IMR-90 (cell line): Measurements from ENCODE around the gene GTF2H1. TPM values are rescaled to one million over a fixed set of nuclear protein-coding genes. Genes with fewer than 3 reads are reported as not detected.

Experiments used
- ATAC-seq: fragments of 200-7000 bp; cut with Tn5 transposase; 2 replicates; pipeline ENCODE4 v1.9.1; 2020; ENCODE audit warnings: low read depth, mild to moderate bottlenecking, moderate library complexity
- BruUV-seq: library from RNA; stranded (reverse); fragments of 400-500 nt; replicated peaks from 2 replicates; lab custom pipeline; 2021; lab: Mats Ljungman, UMichigan
- CTCF ChIA-PET: fragments of 300-600 bp; formaldehyde crosslinking; extraction: SDS; loops from one replicate; lab custom pipeline; 2021; ENCODE audit warnings: antibody characterized with exemption; lab: Yijun Ruan, JAX
- POLR2A ChIA-PET: fragments of 300-600 bp; sonication (Branson Sonifier 250); formaldehyde crosslinking; loops from one replicate; lab custom pipeline; 2022; ENCODE audit warnings: antibody characterized with exemption; ENCODE audit not compliant: unreplicated experiment; lab: Charles Lee
- DNase-seq: peaks from one replicate; pipeline ENCODE4 v3.0.0; 2013
- H2AFZ ChIP-seq: replicated peaks from 2 replicates; pipeline ENCODE3; 2013; ENCODE audit warnings: low read length, mild to moderate bottlenecking; ENCODE audit not compliant: poor library complexity
- H2AK5ac ChIP-seq: 2 replicates; pipeline ENCODE4 v1.6.1; 2013; ENCODE audit warnings: low read depth, low read length, inconsistent platforms
- H2AK9ac ChIP-seq: replicated peaks from 2 replicates; pipeline ENCODE3; 2013; ENCODE audit warnings: mild to moderate bottlenecking, low read depth, low read length, moderate library complexity; ENCODE audit not compliant: poor library complexity
- H2BK120ac ChIP-seq: 2 replicates; pipeline ENCODE4 v1.6.1; 2013; ENCODE audit warnings: low read depth, low read length, inconsistent platforms
- H2BK15ac ChIP-seq: 3 replicates; pipeline ENCODE4 v1.6.1; 2013; ENCODE audit warnings: low read depth, low read length, inconsistent platforms
- H2BK20ac ChIP-seq: 2 replicates; pipeline ENCODE4 v1.6.1; 2013; ENCODE audit warnings: low read depth, mild to moderate bottlenecking, inconsistent platforms, low read length, moderate library complexity
- H2BK5ac ChIP-seq: 2 replicates; pipeline ENCODE4 v1.6.1; 2013; ENCODE audit warnings: mild to moderate bottlenecking, low read depth, low read length, inconsistent platforms; ENCODE audit not compliant: poor library complexity, severe bottlenecking
- H3K14ac ChIP-seq: replicated peaks from 2 replicates; pipeline ENCODE4 v1.6.1; 2013; ENCODE audit warnings: low read depth, low read length, inconsistent platforms
- H3K18ac ChIP-seq: 2 replicates; pipeline ENCODE4 v1.6.1; 2013; ENCODE audit warnings: low read depth, low read length, control low read depth
- H3K23ac ChIP-seq: 2 replicates; pipeline ENCODE4 v1.6.1; 2013; ENCODE audit warnings: low read depth, low read length, inconsistent platforms
- H3K27ac ChIP-seq: 2 replicates; pipeline ENCODE4 v1.5.1; 2013; ENCODE audit warnings: mild to moderate bottlenecking, control low read depth, low read length; ENCODE audit not compliant: insufficient read depth
- H3K27me3 ChIP-seq: 2 replicates; pipeline ENCODE4 v1.6.1; 2013; ENCODE audit warnings: low read length; ENCODE audit not compliant: control insufficient read depth, insufficient read depth
- H3K36me3 ChIP-seq: 2 replicates; pipeline ENCODE4 v1.6.1; 2013; ENCODE audit warnings: low read length, mixed read lengths; ENCODE audit not compliant: control insufficient read depth, insufficient read depth
- H3K4ac ChIP-seq: 2 replicates; pipeline ENCODE4 v1.6.1; 2013; ENCODE audit warnings: low read depth, low read length, inconsistent platforms
- H3K4me1 ChIP-seq: 2 replicates; pipeline ENCODE4 v1.6.1; 2013; ENCODE audit warnings: low read length, mixed read lengths; ENCODE audit not compliant: control insufficient read depth, insufficient read depth
- H3K4me2 ChIP-seq: 2 replicates; pipeline ENCODE4 v1.6.1; 2013; ENCODE audit warnings: low read depth, mild to moderate bottlenecking, control low read depth, low read length, moderate library complexity
- H3K4me3 ChIP-seq: 2 replicates; pipeline ENCODE4 v1.5.1; 2013; ENCODE audit warnings: low read depth, mild to moderate bottlenecking, control low read depth, low read length, moderate library complexity; ENCODE audit not compliant: insufficient read depth
- H3K56ac ChIP-seq: 2 replicates; pipeline ENCODE4 v1.6.1; 2013; ENCODE audit warnings: low read length, inconsistent platforms; ENCODE audit not compliant: insufficient read depth; ENCODE audit errors: extremely low read depth
- H3K79me1 ChIP-seq, 2 experiments: 2 replicates each; pipeline ENCODE4 v1.6.1; 2013; ENCODE audit warnings: low read length in 2 of 2, inconsistent platforms in 1 of 2, low read depth in 1 of 2
- H3K9ac ChIP-seq: 2 replicates; pipeline ENCODE4 v1.6.1; 2013; ENCODE audit warnings: low read depth, low read length, control low read depth
- H3K9me1 ChIP-seq: 2 replicates; pipeline ENCODE4 v1.6.1; 2013; ENCODE audit warnings: low read length, inconsistent platforms; ENCODE audit not compliant: insufficient read depth
- H3K9me3 ChIP-seq: 2 replicates; pipeline ENCODE4 v1.6.1; 2013; ENCODE audit warnings: low read length; ENCODE audit not compliant: control insufficient read depth, insufficient read depth
- H4K20me1 ChIP-seq: 2 replicates; pipeline ENCODE4 v1.6.1; 2013; ENCODE audit warnings: low read length, inconsistent platforms; ENCODE audit not compliant: insufficient read depth
- H4K5ac ChIP-seq: 2 replicates; pipeline ENCODE4 v1.6.1; 2013; ENCODE audit warnings: mild to moderate bottlenecking, low read depth, low read length, control low read depth
- H4K8ac ChIP-seq, 2 experiments: 2 replicates each; pipeline ENCODE4 v1.6.1; 2013; ENCODE audit warnings: low read depth in 2 of 2, low read length in 2 of 2, control low read depth in 1 of 2, inconsistent platforms in 1 of 2
- H4K91ac ChIP-seq: 2 replicates; pipeline ENCODE4 v1.6.1; 2013; ENCODE audit warnings: low read depth, low read length, inconsistent platforms; ENCODE audit not compliant: insufficient read depth
- BHLHE40 ChIP-seq: fragments of 150-350 bp; IDR thresholded peaks from 2 replicates; pipeline ENCODE4 v1.6.1; 2016; ENCODE audit warnings: mild to moderate bottlenecking, low read depth, low read length
- CEBPB ChIP-seq: IDR thresholded peaks from 2 replicates; pipeline ENCODE4 v1.6.1; 2012; ENCODE audit warnings: low read depth, low read length, improper control_type of control experiment
- CHD1 ChIP-seq: IDR thresholded peaks from 2 replicates; pipeline ENCODE4 v1.6.1; 2012; ENCODE audit warnings: low read depth, low read length, improper control_type of control experiment
- FOS ChIP-seq: fragments of 150-350 bp; IDR thresholded peaks from 2 replicates; pipeline ENCODE4 v1.6.1; 2016; ENCODE audit warnings: low read depth, low read length
- MAFK ChIP-seq: IDR thresholded peaks from 2 replicates; pipeline ENCODE4 v1.6.1; 2012; ENCODE audit warnings: low read depth, low read length, improper control_type of control experiment
- MAZ ChIP-seq: IDR thresholded peaks from 2 replicates; pipeline ENCODE4 v1.6.1; 2012; ENCODE audit warnings: low read depth, mild to moderate bottlenecking, low read length, improper control_type of control experiment, moderate library complexity, borderline replicate concordance
- MXI1 ChIP-seq: IDR thresholded peaks from 2 replicates; pipeline ENCODE4 v1.6.1; 2012; ENCODE audit warnings: low read depth, mild to moderate bottlenecking, low read length, moderate library complexity, borderline replicate concordance
- POLR2A ChIP-seq: IDR thresholded peaks from 2 replicates; pipeline ENCODE4 v1.6.1; 2012; ENCODE audit warnings: mild to moderate bottlenecking, low read depth, low read length
- RAD21 ChIP-seq: IDR thresholded peaks from 2 replicates; pipeline ENCODE4 v1.6.1; 2012; ENCODE audit warnings: low read length, improper control_type of control experiment
- RCOR1 ChIP-seq: IDR thresholded peaks from 2 replicates; pipeline ENCODE4 v1.6.1; 2012; ENCODE audit warnings: mild to moderate bottlenecking, low read length, improper control_type of control experiment; ENCODE audit not compliant: insufficient replicate concordance
- SMC3 ChIP-seq: fragments of 150-350 bp; IDR thresholded peaks from 2 replicates; pipeline ENCODE4 v1.6.1; 2016; ENCODE audit warnings: low read depth, mild to moderate bottlenecking, antibody characterized with exemption, low read length, moderate library complexity
- USF2 ChIP-seq: fragments of 150-350 bp; IDR thresholded peaks from 2 replicates; pipeline ENCODE4 v1.6.1; 2017; ENCODE audit warnings: mild to moderate bottlenecking, antibody characterized with exemption, low read length, low read depth
- WGBS, 2 experiments: methylation state at CpG; one replicate each; pipeline versions ENCODE4 v1.1.5 to v1.1.7; 2013; ENCODE audit warnings: missing lambda C conversion rate in 2 of 2; ENCODE audit not compliant: insufficient read length in 1 of 2; ENCODE audit errors: extremely low coverage in 2 of 2; 5-methylcytosine and 5-hydroxymethylcytosine counted together
- dilution Hi-C: fragments of 300-500 bp; cut with HindIII; formaldehyde crosslinking; loops from one replicate; pipeline ENCODE4 v1.14.3; 2018; ENCODE audit warnings: low sequenced_read_pairs; ENCODE audit not compliant: unreplicated experiment
- in situ Hi-C: fragments of 300-500 bp; cut with MboI; formaldehyde crosslinking; loops from 3 replicates; pipeline ENCODE4 v1.14.3; 2019; ENCODE audit warnings: low sequenced_read_pairs, inconsistent platforms, mixed read lengths
- intact Hi-C: fragments of 100-400 bp; cut with micrococcal nuclease; formaldehyde crosslinking; loops from 2 replicates; pipeline ENCODE4 v1.10.0; 2022
- polyA plus RNA-seq, 3 experiments: library from polyadenylated mRNA; depleted of rRNA; stranded (reverse); fragments of >200 nt; gene quantifications; 2 replicates each; pipeline ENCODE4 v1.2.3, GENCODE V29; 2012; ENCODE audit warnings: low replicate concordance in 1 of 3
- total RNA-seq: library from RNA; depleted of rRNA; stranded (reverse); fragments of >200 nt; gene quantifications from 2 replicates; pipeline ENCODE4 v1.2.3, GENCODE V29; 2012
- TF ChIP-seq, protein P1 (sequence below): conservative IDR thresholded peaks from 2 replicates; pipeline ENCODE4 v1.5.1; 2012; ENCODE audit warnings: mild to moderate bottlenecking, low read depth, low read length, improper control_type of control experiment
- TF ChIP-seq, protein P2 (sequence below): fragments of 150-350 bp; IDR thresholded peaks from 2 replicates; pipeline ENCODE4 v1.6.1; 2016; ENCODE audit warnings: low read depth, mild to moderate bottlenecking, low read length, moderate library complexity, borderline replicate concordance

GTF2H1 gene
- total and polyA plus RNA-seq, 2 of the 4 experiments (the other 2 are of a cell fraction) = 25.0 to 67.0 TPM

DNA sequence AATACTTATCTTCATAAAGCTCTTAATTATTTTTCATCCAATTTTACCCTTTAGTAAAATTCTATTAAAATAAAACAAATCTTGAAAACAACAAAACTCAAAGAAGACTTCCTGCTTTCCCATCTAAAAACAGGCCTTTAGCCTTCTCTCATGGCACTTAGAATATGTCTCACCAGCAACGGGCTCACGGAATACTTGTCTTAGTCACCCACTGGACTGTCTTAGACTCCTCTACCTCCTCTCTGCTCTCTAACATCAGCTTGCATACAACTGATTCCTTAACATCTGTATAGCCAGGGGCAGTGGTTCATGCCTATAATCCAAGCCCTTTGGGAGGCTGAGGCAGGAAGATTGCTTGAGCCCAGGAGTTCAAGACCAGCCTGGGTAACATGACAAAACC lies 14.1 kb upstream of the GTF2H1 start:
- H3K23ac ChIP-seq = no peak overlapping the region
- TF ChIP-seq USF2 (no peak), FOS (no peak), RAD21 (no peak), MAZ (no peak), MAFK (no peak), CHD1 (no peak), SMC3 (no peak), RCOR1 (no peak), BHLHE40 (no peak), MXI1 (no peak), POLR2A (no peak), CEBPB (no peak)
- TF ChIP-seq, protein P1, sequence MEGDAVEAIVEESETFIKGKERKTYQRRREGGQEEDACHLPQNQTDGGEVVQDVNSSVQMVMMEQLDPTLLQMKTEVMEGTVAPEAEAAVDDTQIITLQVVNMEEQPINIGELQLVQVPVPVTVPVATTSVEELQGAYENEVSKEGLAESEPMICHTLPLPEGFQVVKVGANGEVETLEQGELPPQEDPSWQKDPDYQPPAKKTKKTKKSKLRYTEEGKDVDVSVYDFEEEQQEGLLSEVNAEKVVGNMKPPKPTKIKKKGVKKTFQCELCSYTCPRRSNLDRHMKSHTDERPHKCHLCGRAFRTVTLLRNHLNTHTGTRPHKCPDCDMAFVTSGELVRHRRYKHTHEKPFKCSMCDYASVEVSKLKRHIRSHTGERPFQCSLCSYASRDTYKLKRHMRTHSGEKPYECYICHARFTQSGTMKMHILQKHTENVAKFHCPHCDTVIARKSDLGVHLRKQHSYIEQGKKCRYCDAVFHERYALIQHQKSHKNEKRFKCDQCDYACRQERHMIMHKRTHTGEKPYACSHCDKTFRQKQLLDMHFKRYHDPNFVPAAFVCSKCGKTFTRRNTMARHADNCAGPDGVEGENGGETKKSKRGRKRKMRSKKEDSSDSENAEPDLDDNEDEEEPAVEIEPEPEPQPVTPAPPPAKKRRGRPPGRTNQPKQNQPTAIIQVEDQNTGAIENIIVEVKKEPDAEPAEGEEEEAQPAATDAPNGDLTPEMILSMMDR = no peak
- TF ChIP-seq, protein P2, sequence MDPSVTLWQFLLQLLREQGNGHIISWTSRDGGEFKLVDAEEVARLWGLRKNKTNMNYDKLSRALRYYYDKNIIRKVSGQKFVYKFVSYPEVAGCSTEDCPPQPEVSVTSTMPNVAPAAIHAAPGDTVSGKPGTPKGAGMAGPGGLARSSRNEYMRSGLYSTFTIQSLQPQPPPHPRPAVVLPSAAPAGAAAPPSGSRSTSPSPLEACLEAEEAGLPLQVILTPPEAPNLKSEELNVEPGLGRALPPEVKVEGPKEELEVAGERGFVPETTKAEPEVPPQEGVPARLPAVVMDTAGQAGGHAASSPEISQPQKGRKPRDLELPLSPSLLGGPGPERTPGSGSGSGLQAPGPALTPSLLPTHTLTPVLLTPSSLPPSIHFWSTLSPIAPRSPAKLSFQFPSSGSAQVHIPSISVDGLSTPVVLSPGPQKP = no peak
- ChIA-PET CTCF (no interaction called here), POLR2A (no interaction called here)
- peaks cover 21% of the 10 kb centered on the region for H3K36me3 ChIP-seq
- no peaks in the 10 kb centered on the region for H3K27me3 ChIP-seq
- no peak overlapping the region for H3K14ac ChIP-seq
- no peak overlapping the region for H2AFZ ChIP-seq
- peaks cover 3% of the 10 kb centered on the region; the same call in 1 of the 2 replicates for H3K9me1 ChIP-seq
- H2BK5ac ChIP-seq = no peak overlapping the region
- no peak overlapping the region for H3K27ac ChIP-seq
- no peak overlapping the region for H4K5ac ChIP-seq
- WGBS, 2 experiments = 89% methylated on average over 2 of the region's 2 CpGs; no CpG with 5 or more reads in 1 of the 2 experiments
- H3K4ac ChIP-seq = no peak overlapping the region
- no peak overlapping the region for H4K91ac ChIP-seq
- H3K18ac ChIP-seq = no peak overlapping the region
- dilution Hi-C loops = no loop called here
- no peak overlapping the region for H2BK15ac ChIP-seq
- H4K20me1 ChIP-seq = no peaks in the 10 kb centered on the region
- no peak overlapping the region for H2AK5ac ChIP-seq
- no peak overlapping the region for H4K8ac ChIP-seq
- no TSS peak for BruUV-seq
- H3K9ac ChIP-seq = no peak overlapping the region
- no peak overlapping the region for H3K4me3 ChIP-seq
- H2BK20ac ChIP-seq = no peak overlapping the region
- H3K9me3 ChIP-seq = no peaks in the 10 kb centered on the region
- in situ Hi-C loops = no loop called here
- peaks cover 5% of the 10 kb centered on the region for H3K4me1 ChIP-seq
- intact Hi-C loops = no loop called here
- no peak for ATAC-seq
- DNase-seq = no peak
- H3K56ac ChIP-seq = no peak overlapping the region
- peaks cover 5 to 18% of the 10 kb centered on the region in 2 experiments; a peak in 3 of 4 replicates for H3K79me1 ChIP-seq
- H2AK9ac ChIP-seq = no peak overlapping the region
- H3K4me2 ChIP-seq = no peak overlapping the region
- no peak overlapping the region for H2BK120ac ChIP-seq
